GM19043 (cell line): Measurements from ENCODE around the gene SCGB3A2.

Experiments used
- ATAC-seq: cut with Tn5 transposase; IDR thresholded peaks from one replicate; pipeline ENCODE4 v1.9.1; 2021; ENCODE audit warnings: low read depth; ENCODE audit not compliant: unreplicated experiment

The SCGB3A2 gene

GRCh38 chr5:147902609-147903115 lies 24.2 kb downstream of the SCGB3A2 start:
- ATAC-seq, result no peak

GRCh38 chr5:147904110-147904509 lies 25.6 kb downstream of the SCGB3A2 start:
- ATAC-seq, result no peak

GRCh38 chr5:147906326-147907095 lies 28.0 kb downstream of the SCGB3A2 start, which contains the start of gene C5orf46:
TSS of gene C5orf46 (minus strand) at chr5:147906538. CDS start at chr5:147906501, 37 bp downstream.
- ATAC-seq, result no peak

- no peak for ATAC-seq
These were observed 32.9 kb downstream of the SCGB3A2 start for GRCh38 chr5:147911427-147911826.

GRCh38 chr5:147912011-147912410 lies 33.5 kb downstream of the SCGB3A2 start:
- ATAC-seq, result no peak

GRCh38 chr5:147913786-147914185 lies 35.3 kb downstream of the SCGB3A2 start:
- ATAC-seq, result no peak

GRCh38 chr5:147918101-147918685 lies 39.7 kb downstream of the SCGB3A2 start:
- no peak for ATAC-seq

- no peak for ATAC-seq
These were observed 40.4 kb downstream of the SCGB3A2 start for GRCh38 chr5:147918899-147919298.

- ATAC-seq, result no peak
These were observed 42.0 kb downstream of the SCGB3A2 start for GRCh38 chr5:147920420-147921030.

- ATAC-seq, result no peak
These were observed 42.6 kb downstream of the SCGB3A2 start for GRCh38 chr5:147921136-147921535.

- ATAC-seq, result no peak
These were observed 46.5 kb downstream of the SCGB3A2 start for GRCh38 chr5:147925020-147925419.

GRCh38 chr5:147927901-147928300 lies 49.4 kb downstream of the SCGB3A2 start:
- ATAC-seq, result no peak

GRCh38 chr5:147930769-147931168 lies 52.3 kb downstream of the SCGB3A2 start:
- no peak for ATAC-seq
